HG03095 (cell line): Measurements from ENCODE around the gene SUCLG2.

ENCODE experiments used
- ATAC-seq: cut with Tn5 transposase; IDR thresholded peaks from one replicate; pipeline ENCODE4 v1.9.1; 2021; ENCODE audit warnings: moderate library complexity; ENCODE audit not compliant: unreplicated experiment

The SUCLG2 gene

GRCh38 chr3:67329358-67329757, 325.1 kb downstream of the SUCLG2 start:
- no peak for ATAC-seq

- ATAC-seq, result no peak
Observed at GRCh38 chr3:67327582-67327981, 326.8 kb downstream of the SUCLG2 start.

DNA sequence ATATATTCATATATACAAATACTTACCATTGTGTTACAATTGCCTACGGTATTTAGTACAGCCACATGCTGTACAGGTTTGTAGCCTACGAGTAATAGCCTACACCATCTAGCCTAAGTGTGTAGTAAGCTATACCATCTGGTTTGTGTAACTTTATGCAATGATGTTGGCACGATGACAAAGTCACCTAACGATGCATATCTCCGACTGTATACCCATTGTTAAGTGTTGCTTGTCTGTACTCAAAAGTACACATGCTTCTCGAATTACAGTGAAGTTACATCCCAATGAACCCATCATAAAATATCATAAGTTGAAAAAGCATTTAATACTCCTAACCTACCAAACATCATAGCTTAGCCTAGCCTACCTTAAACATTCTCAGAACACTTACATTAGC, 329.2 kb downstream of the SUCLG2 start:
- no peak for ATAC-seq
